Measurements from ENCODE around the gene KPTN. TPM values are rescaled to one million over a fixed set of nuclear protein-coding genes. Genes with fewer than 3 reads are reported as not detected.

KPTN gene
- total and polyA plus RNA-seq, 2 of the 8 experiments (the other 6 are each of a cell fraction or from before 2014, with no cell fraction given), result 23.6 to 31.3 TPM

DNA sequence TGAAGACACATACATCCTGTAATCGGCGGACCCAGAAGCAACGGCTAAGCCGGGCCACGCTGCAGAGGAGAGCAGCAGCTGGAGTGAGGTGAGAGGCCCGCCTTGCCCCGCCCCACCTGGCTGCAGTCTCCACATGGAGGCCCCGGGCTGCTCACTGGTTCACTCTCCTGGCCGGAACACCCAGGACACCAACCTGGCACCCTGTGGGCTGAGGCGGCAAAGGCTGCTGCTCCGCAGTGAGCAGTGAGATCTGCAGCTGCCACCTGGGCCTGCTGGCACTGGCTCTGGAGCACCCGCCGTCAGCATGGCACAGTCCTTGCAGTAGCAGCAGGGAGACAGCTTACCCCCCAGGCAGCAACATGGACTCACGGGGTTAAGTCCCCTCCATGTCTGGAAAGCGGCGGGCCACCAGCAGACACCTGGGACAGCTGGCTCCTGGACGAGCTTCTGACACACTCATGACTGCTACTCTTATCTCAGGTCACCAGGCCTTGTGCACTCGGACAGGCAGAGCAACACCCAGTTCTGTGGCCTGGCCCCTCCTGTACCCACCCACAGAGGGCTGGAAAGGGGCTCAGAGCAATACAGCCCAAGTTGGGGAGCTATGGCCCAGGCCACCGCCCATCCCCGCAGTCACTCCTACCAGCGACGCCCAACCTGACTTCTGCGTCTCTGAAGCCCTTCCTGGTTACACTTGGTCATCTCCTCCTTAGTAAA, 13.2 kb upstream of the KPTN start:
- ChIA-PET CTCF (ENCODE audit: partially characterized antibody) (interaction anchor here (0.7 to 4.7 kb wide), 6 partner anchors 10 to 215 kb away, joined by 3 to 32 read pairs (median 6); partner anchors contain the start of gene KPTN), POLR2A (ENCODE audit: partially characterized antibody) (interaction anchor here (7.6 kb wide), 1 partner anchor 12 kb away, joined by 55 read pairs; the partner anchor contains the start of gene KPTN)
- H3K23ac ChIP-seq (ENCODE audit: insufficient read length), result no peak overlapping the region
- H4K20me1 ChIP-seq (replicated peaks in 1 of 2; ENCODE audit: control insufficient read depth in 1 of 2, insufficient read depth in 2 of 2, low read length in 2 of 2), result peaks cover 2 to 3% of the 10 kb centered on the region in 2 experiments
- no peak overlapping the region for H3K14ac ChIP-seq (ENCODE audit: insufficient read length)
- H3K4ac ChIP-seq (replicated peaks; ENCODE audit: insufficient read length, low read depth, low read length), result no peak overlapping the region
- FAIRE-seq, result no peak
- no peak overlapping the region for H2AFZ ChIP-seq (ENCODE audit: low read length)
- no peak overlapping the region for H3K4me3 ChIP-seq (ENCODE audit: extremely low read depth in 1 of 4, insufficient read depth in 2 of 4, low read depth in 3 of 4, low read length in 4 of 4)
- H2BK15ac ChIP-seq (ENCODE audit: low read length), result no peak overlapping the region
- H3K4me1 ChIP-seq (replicated peaks in 1 of 4; ENCODE audit: control insufficient read depth in 3 of 4, insufficient read depth in 4 of 4, low read length in 3 of 4), result peaks cover 0 to 8% (median 3%) of the 10 kb centered on the region in 4 experiments; a peak in 4 of 7 replicates
- no peak overlapping the region for H3K4me2 ChIP-seq (ENCODE audit: insufficient read depth in 1 of 2, low read depth in 2 of 2, low read length in 2 of 2)
- H4K5ac ChIP-seq (ENCODE audit: insufficient read length, low read depth, low read length), result no peak overlapping the region
- H2BK12ac ChIP-seq (ENCODE audit: low read depth, low read length), result no peak overlapping the region
- no peak overlapping the region for H2AK5ac ChIP-seq (ENCODE audit: low read depth, low read length)
- H2BK5ac ChIP-seq (ENCODE audit: low read depth, low read length), result no peak overlapping the region
- no peaks in the 10 kb centered on the region for H3K27me3 ChIP-seq (replicated peaks in 1 of 4; ENCODE audit: control insufficient read depth in 3 of 4, extremely low read depth in 1 of 4, insufficient read depth in 3 of 4, low read length in 3 of 4)
- H3K18ac ChIP-seq (ENCODE audit: extremely low read depth, low read length), result no peak overlapping the region
- no peak overlapping the region for H4K8ac ChIP-seq (ENCODE audit: extremely low read depth, insufficient read depth, low read length)
- 91% methylated on average over 23 of the region's 23 CpGs; no CpG with 5 or more reads in 1 of the 2 experiments for WGBS, 2 experiments (ENCODE audit: extremely low coverage in 1 of 2, insufficient coverage in 1 of 2, insufficient read length in 1 of 2, insufficient replicate concordance in 2 of 2, low coverage in 1 of 2, low lambda C conversion rate in 2 of 2, missing lambda C conversion rate in 1 of 2)
- no peak overlapping the region for H2BK120ac ChIP-seq (replicated peaks; ENCODE audit: low read depth, low read length)
- H3K9me3 ChIP-seq (ENCODE audit: insufficient read depth in 2 of 2, low read depth in 1 of 2, low read length in 1 of 2), result no peaks in the 10 kb centered on the region
- no peak overlapping the region for H3K27ac ChIP-seq (ENCODE audit: low read depth, low read length)
- H3K79me1 ChIP-seq (ENCODE audit: low read depth, low read length), result no peaks in the 10 kb centered on the region; the same call in 1 of the 2 replicates
- no peak for DNase-seq (ENCODE audit: low read depth in 1 of 2, low spot score in 2 of 2)
- no peaks in the 10 kb centered on the region for H3K36me3 ChIP-seq (ENCODE audit: control insufficient read depth in 2 of 4, insufficient read depth in 4 of 4, low read length in 3 of 4)
- H3K56ac ChIP-seq (replicated peaks; ENCODE audit: insufficient read length, low read depth, low read length), result no peak overlapping the region
- H3K9ac ChIP-seq (replicated peaks in 1 of 4; ENCODE audit: extremely low read depth in 1 of 4, low read depth in 3 of 4, low read length in 3 of 4), result no peak overlapping the region
- no peak overlapping the region for H4K91ac ChIP-seq (replicated peaks; ENCODE audit: insufficient read length, low read length)
- H3K79me2 ChIP-seq (ENCODE audit: control insufficient read depth in 1 of 2, insufficient read depth in 2 of 2, low read length in 2 of 2), result no peaks in the 10 kb centered on the region; a peak in 1 of 4 replicates
- no peaks in the 10 kb centered on the region for H3K23me2 ChIP-seq (ENCODE audit: low read depth, low read length)
- H2BK20ac ChIP-seq (ENCODE audit: low read length), result no peak overlapping the region
- TF ChIP-seq POLR2A (IDR thresholded peaks at IDR 0.05; ENCODE audit: control extremely low read depth in 1 of 2, low read depth in 2 of 2, low read length in 2 of 2), result no peak

Measured in H1 (cell line).